ENCODE results near the gene GRB7.

GRB7 gene

GRCh38 chr17:39776252-39776651 is 38.5 kb downstream of the GRB7 start:
- no peak for DNase-seq

GRCh38 chr17:39777534-39778365 is 40.0 kb downstream of the GRB7 start:
- no peak for DNase-seq

GRCh38 chr17:39781031-39781860 is 43.5 kb downstream of the GRB7 start:
- no peak for DNase-seq

GRCh38 chr17:39781861-39782213 is 44.1 kb downstream of the GRB7 start:
- DNase-seq = no peak

- DNase-seq = no peak
Measured at GRCh38 chr17:39782481-39782880, 44.7 kb downstream of the GRB7 start.

- no peak for DNase-seq
Measured at GRCh38 chr17:39782980-39783379, 45.2 kb downstream of the GRB7 start.

GRCh38 chr17:39787041-39787440 is 49.3 kb downstream of the GRB7 start:
- no peak for DNase-seq

- DNase-seq = no peak
Measured at GRCh38 chr17:39787743-39788484, 50.2 kb downstream of the GRB7 start.

- no peak for DNase-seq
Measured at GRCh38 chr17:39791111-39791992, 53.6 kb downstream of the GRB7 start.

- DNase-seq = no peak
Measured at GRCh38 chr17:39792526-39793221, 54.9 kb downstream of the GRB7 start.

- DNase-seq = no peak
Measured at GRCh38 chr17:39793301-39793872, 55.6 kb downstream of the GRB7 start.

- no peak for DNase-seq
Measured at GRCh38 chr17:39794249-39794970, 56.7 kb downstream of the GRB7 start.

Data from NCI-H524 treated with DMSO at 0.1 percent for 48 hours (cell line).